Measurements from ENCODE around the gene CCL2.

DNA sequence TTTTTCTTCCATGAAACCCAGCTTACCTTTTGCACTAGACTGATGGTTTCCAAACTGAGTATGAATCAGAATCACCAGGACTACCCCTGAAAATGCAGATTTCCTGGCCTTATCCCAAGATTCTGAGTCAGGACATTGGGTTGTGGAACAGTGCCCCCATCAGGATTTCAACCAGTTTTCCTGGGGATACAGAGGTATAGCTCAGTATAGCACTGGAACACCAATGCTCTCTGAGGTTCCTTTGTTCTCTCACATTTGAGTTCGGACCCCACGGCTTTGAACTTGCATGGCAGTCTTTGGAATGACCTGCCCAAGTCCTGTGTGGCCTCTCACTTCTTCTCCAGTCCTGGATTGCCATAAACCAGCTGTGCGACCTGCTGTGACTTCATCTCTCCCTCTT is 51.4 kb downstream of the CCL2 start:
- no peak for TF ChIP-seq POLR2AphosphoS5 (IDR thresholded peaks at IDR 0.05)
- no peak for TF ChIP-seq POLR2A (IDR thresholded peaks at IDR 0.05)

Measured in breast epithelium (tissue), 3 donors.